HepG2 (cell line): ENCODE data around the gene SURF2. TPM values are rescaled to one million over a fixed set of nuclear protein-coding genes. Genes with fewer than 3 reads are reported as not detected.
A peak's percentile ranks its signal among the peaks of the same experiment; 100 is the strongest.
"Not testable (repeated sequence)": the region's sequence is repeated elsewhere in the genome, so short reads cannot be mapped to it uniquely, and the experiment has no call there.

Source experiments
- ATAC-seq: fragments of 200-7000 bp; cut with Tn5 transposase; 3 replicates; pipeline ENCODE4 v1.9.1; 2020; ENCODE audit warnings: mild to moderate bottlenecking, moderate library complexity
- BruUV-seq: library from RNA; stranded (reverse); fragments of 400-500 nt; replicated peaks from 2 replicates; lab custom pipeline; 2021; lab: Mats Ljungman, UMichigan
- CTCF ChIA-PET: fragments of 300-600 bp; formaldehyde crosslinking; extraction: SDS; loops from one replicate; lab custom pipeline; 2021; ENCODE audit warnings: low total read pairs, inconsistent platforms, low intra/inter-chr PET ratio; lab: Yijun Ruan, JAX
- POLR2A ChIA-PET: fragments of 350-600 bp; sonication (Branson Sonifier 250); formaldehyde crosslinking; loops from one replicate; lab custom pipeline; 2020; ENCODE audit warnings: antibody characterized with exemption, inconsistent platforms; lab: Yijun Ruan, JAX
- DNase-seq: peaks from one replicate; pipeline ENCODE4 v3.0.0-alpha.2; 2015; ENCODE audit warnings: low spot score
- FAIRE-seq: peaks from 3 replicates; lab custom pipeline; 2011; peaks lifted over from hg19 to GRCh38; lab: Jason Lieb, UNC
- H2AFZ ChIP-seq: one replicate; pipeline ENCODE4 v1.6.1; 2011; ENCODE audit warnings: low read length, inconsistent platforms
- H3K27ac ChIP-seq: fragments of 300-600 bp; 3 replicates; pipeline ENCODE4 v1.8.0; 2011; ENCODE audit warnings: mixed run types, mild to moderate bottlenecking, mixed read lengths, low read length, inconsistent platforms; ENCODE audit not compliant: insufficient read depth; ENCODE audit errors: extremely low read length
- H3K27me3 ChIP-seq, 2 experiments: fragments of 200-600 bp in 1 of 2; 2 replicates in 1 of 2; 3 replicates in 1 of 2; pipeline versions ENCODE4 v1.6.0 to v1.8.0; 2011; ENCODE audit warnings: low read length in 2 of 2, mild to moderate bottlenecking in 2 of 2, moderate library complexity in 2 of 2, inconsistent platforms in 1 of 2; ENCODE audit not compliant: insufficient read depth in 2 of 2, control insufficient read depth in 1 of 2
- H3K36me3 ChIP-seq, 2 experiments: fragments of 200-600 bp in 1 of 2; replicated peaks in 1 of 2; 2 replicates in 1 of 2; 3 replicates in 1 of 2; pipeline versions ENCODE4 v1.5.1 to v1.8.0; 2011; ENCODE audit warnings: low read length in 2 of 2, inconsistent platforms in 1 of 2; ENCODE audit not compliant: insufficient read depth in 2 of 2, control insufficient read depth in 1 of 2
- H3K4me1 ChIP-seq: 2 replicates; pipeline ENCODE4 v1.5.1; 2012; ENCODE audit warnings: low read length, inconsistent platforms; ENCODE audit not compliant: insufficient read depth
- H3K4me2 ChIP-seq: 2 replicates; pipeline ENCODE4 v1.6.0; 2011; ENCODE audit warnings: low read depth, low read length, inconsistent platforms
- H3K4me3 ChIP-seq, 3 experiments: fragments of 200-600 bp in 1 of 3; sonication (generic), shearing (Covaris generic) in 1 of 3; replicated peaks in 1 of 3; 2 replicates each; pipeline ENCODE4 v1.5.1; 2011 to 2016; ENCODE audit warnings: low read length in 3 of 3, inconsistent platforms in 2 of 3, low read depth in 2 of 3, mild to moderate bottlenecking in 2 of 3, control low read depth in 1 of 3, mixed read lengths in 1 of 3; ENCODE audit not compliant: insufficient read depth in 1 of 3
- H3K79me2 ChIP-seq: one replicate; pipeline ENCODE4 v1.6.1; 2011; ENCODE audit warnings: low read length, inconsistent platforms; ENCODE audit not compliant: insufficient read depth
- H3K9ac ChIP-seq: 2 replicates; pipeline ENCODE4 v1.6.0; 2011; ENCODE audit warnings: mild to moderate bottlenecking, low read depth, low read length, inconsistent platforms; ENCODE audit not compliant: insufficient read depth
- H3K9me3 ChIP-seq: 2 replicates; pipeline ENCODE4 v1.5.1; 2012; ENCODE audit warnings: mild to moderate bottlenecking, low read length
- H4K20me1 ChIP-seq: 2 replicates; pipeline ENCODE4 v1.6.0; 2011; ENCODE audit warnings: inconsistent platforms, mild to moderate bottlenecking, low read length, moderate library complexity; ENCODE audit not compliant: insufficient read depth
- ZBTB38 ChIP-seq: sonication (generic); formaldehyde crosslinking; IDR thresholded peaks from 2 replicates; pipeline ENCODE4 v1.5.1; 2020; ENCODE audit warnings: mild to moderate bottlenecking, missing genetic modification reagents
- ZNF460 ChIP-seq: sonication (generic); formaldehyde crosslinking; IDR thresholded peaks from 2 replicates; pipeline ENCODE4 v1.5.1; 2020; ENCODE audit warnings: missing genetic modification reagents, mild to moderate bottlenecking, borderline replicate concordance
- WGBS: methylation state at CpG from one replicate; pipeline ENCODE4 v1.1.6; 2017; ENCODE audit warnings: low lambda C conversion rate; 5-methylcytosine and 5-hydroxymethylcytosine counted together
- in situ Hi-C: cut with HindIII; loops from 2 replicates; pipeline ENCODE4 v1.10.0; 2017; ENCODE audit warnings: low pct_unique_long_range_greater_than_20kb; ENCODE audit not compliant: extremely low pct_ligation_motif_present
- intact Hi-C: fragments of 100-400 bp; cut with micrococcal nuclease; formaldehyde crosslinking; loops from one replicate; pipeline ENCODE4 v1.10.0; 2022; ENCODE audit not compliant: unreplicated experiment
- polyA plus RNA-seq, 8 experiments: library from polyadenylated mRNA; depleted of rRNA in 3 of 8; stranded (reverse) in 7 of 8; unstranded in 1 of 8; fragments of >200 nt; fragmentation: Illumina TruSeq in 4 of 8; extraction: Trizol in 4 of 8; gene quantifications; 2 replicates each; pipeline versions ENCODE4 v1.2.1 to v1.2.3, GENCODE V29; 2011 to 2016; ENCODE audit warnings: low read depth in 4 of 8, missing spikeins in 1 of 8, mixed read lengths in 1 of 8; ENCODE audit not compliant: insufficient read depth in 1 of 8
- total RNA-seq, 5 experiments: library from RNA; depleted of rRNA; stranded (reverse); fragments of >200 nt; fragmentation: Illumina TruSeq; extraction: Trizol; gene quantifications; 2 replicates each; pipeline ENCODE4 v1.2.3, GENCODE V29; 2016; ENCODE audit warnings: low read depth in 1 of 5
- TF ChIP-seq, protein P1 (sequence below): sonication (generic); formaldehyde crosslinking; IDR thresholded peaks from 2 replicates; pipeline ENCODE4 v1.4.0; 2020; ENCODE audit warnings: missing genetic modification reagents
- TF ChIP-seq, protein P2 (sequence below): sonication (generic); formaldehyde crosslinking; IDR thresholded peaks from 2 replicates; pipeline ENCODE4 v1.5.0; 2020; ENCODE audit warnings: mild to moderate bottlenecking, missing genetic modification reagents

The SURF2 gene
- total and polyA plus RNA-seq, 2 of the 13 experiments (the other 11 are each of a cell fraction or from before 2014, with no cell fraction given) = 6.3 to 13.6 TPM

DNA sequence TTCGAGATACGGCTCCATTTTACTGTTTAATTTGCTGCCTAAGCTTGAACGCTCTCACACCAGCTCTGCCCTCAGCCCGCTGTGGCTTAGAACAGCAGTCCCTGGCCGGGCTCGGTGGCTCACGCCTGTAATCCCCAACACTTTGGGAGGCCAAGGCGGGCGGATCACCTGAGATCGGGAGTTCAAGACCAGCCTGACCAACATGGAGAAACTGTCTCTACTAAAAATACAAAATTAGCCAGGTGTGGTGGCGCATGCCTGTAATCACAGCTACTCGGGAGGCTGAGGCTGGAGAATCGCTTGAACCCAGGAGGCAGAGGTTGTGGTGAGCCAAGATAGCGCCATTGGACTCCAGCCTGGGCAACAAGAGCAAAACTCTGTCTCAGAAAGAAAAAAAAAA lies 20.9 kb downstream of the SURF2 start:
- in situ Hi-C loops, H3K27me3 ChIP-seq, H3K9me3 ChIP-seq, H2AFZ ChIP-seq, DNase-seq, BruUV-seq, CTCF ChIA-PET, H3K27ac ChIP-seq, ATAC-seq: not testable (repeated sequence)
- Histone ChIP-seq H3K36me3 (peaks cover 2 to 12% of the 10 kb centered on the region in 2 experiments; a peak in 3 of 5 replicates), H3K9ac (peak overlapping the region; percentile 99; the same call in 1 of the 2 replicates), H3K79me2 (peaks cover 32% of the 10 kb centered on the region), H3K4me3 (peak overlapping the region in 2 of 3 experiments; percentile 75 to 86; a peak in 2 of 6 replicates), H3K4me1 (peaks cover 57% of the 10 kb centered on the region)
- POLR2A ChIA-PET = interaction anchor here (1.2 to 3.3 kb wide), 7 partner anchors 9 to 82 kb away, joined by 3 to 16 read pairs (median 6); partner anchors contain the start of genes CACFD1, MED22 and RPL7A
- WGBS = 72% methylated on average over 14 of the region's 14 CpGs
- TF ChIP-seq, protein P1, sequence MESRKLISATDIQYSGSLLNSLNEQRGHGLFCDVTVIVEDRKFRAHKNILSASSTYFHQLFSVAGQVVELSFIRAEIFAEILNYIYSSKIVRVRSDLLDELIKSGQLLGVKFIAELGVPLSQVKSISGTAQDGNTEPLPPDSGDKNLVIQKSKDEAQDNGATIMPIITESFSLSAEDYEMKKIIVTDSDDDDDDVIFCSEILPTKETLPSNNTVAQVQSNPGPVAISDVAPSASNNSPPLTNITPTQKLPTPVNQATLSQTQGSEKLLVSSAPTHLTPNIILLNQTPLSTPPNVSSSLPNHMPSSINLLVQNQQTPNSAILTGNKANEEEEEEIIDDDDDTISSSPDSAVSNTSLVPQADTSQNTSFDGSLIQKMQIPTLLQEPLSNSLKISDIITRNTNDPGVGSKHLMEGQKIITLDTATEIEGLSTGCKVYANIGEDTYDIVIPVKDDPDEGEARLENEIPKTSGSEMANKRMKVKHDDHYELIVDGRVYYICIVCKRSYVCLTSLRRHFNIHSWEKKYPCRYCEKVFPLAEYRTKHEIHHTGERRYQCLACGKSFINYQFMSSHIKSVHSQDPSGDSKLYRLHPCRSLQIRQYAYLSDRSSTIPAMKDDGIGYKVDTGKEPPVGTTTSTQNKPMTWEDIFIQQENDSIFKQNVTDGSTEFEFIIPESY = 0 out of 2 replicates have a peak, but pooled peaks have one; percentile 38
- TF ChIP-seq ZBTB38 (CRISPR knock-in tag) (peak; percentile 96), ZNF460 (CRISPR knock-in tag) (peak; percentile 86)
- TF ChIP-seq, protein P2, sequence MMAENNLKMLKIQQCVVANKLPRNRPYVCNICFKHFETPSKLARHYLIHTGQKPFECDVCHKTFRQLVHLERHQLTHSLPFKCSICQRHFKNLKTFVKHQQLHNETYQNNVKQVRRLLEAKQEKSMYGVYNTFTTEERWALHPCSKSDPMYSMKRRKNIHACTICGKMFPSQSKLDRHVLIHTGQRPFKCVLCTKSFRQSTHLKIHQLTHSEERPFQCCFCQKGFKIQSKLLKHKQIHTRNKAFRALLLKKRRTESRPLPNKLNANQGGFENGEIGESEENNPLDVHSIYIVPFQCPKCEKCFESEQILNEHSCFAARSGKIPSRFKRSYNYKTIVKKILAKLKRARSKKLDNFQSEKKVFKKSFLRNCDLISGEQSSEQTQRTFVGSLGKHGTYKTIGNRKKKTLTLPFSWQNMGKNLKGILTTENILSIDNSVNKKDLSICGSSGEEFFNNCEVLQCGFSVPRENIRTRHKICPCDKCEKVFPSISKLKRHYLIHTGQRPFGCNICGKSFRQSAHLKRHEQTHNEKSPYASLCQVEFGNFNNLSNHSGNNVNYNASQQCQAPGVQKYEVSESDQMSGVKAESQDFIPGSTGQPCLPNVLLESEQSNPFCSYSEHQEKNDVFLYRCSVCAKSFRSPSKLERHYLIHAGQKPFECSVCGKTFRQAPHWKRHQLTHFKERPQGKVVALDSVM (CRISPR knock-in tag) = peak; percentile 23; the same call in 1 of the 2 replicates
- TF ChIP-seq, all 625 proteins: peak for 4; not testable (repeated sequence) for 621
- intact Hi-C loops, FAIRE-seq: not testable (repeated sequence)
- peak overlapping the region; percentile 87 for H3K4me2 ChIP-seq
- H4K20me1 ChIP-seq = peaks cover 28% of the 10 kb centered on the region
